Left ventricle myocardium inferior (tissue), 1 donor: ENCODE results near the gene STK33. TPM values are rescaled to one million over a fixed set of nuclear protein-coding genes. Genes with fewer than 3 reads are reported as not detected.

ENCODE experiments used
- DNase-seq: peaks from one replicate; pipeline ENCODE4 v3.0.0-alpha.2; 2020
- H3K27ac ChIP-seq: fragments of 200-600 bp; replicated peaks from 2 replicates; pipeline ENCODE4 v1.8.0; 2021
- H3K27me3 ChIP-seq: fragments of 200-600 bp; 2 replicates; pipeline ENCODE4 v1.8.0; 2021; ENCODE audit warnings: low read depth
- H3K36me3 ChIP-seq: fragments of 200-600 bp; 2 replicates; pipeline ENCODE4 v1.8.0; 2021
- H3K4me1 ChIP-seq: fragments of 200-600 bp; 2 replicates; pipeline ENCODE4 v1.8.0; 2021
- H3K4me3 ChIP-seq: fragments of 200-600 bp; 2 replicates; pipeline ENCODE4 v1.8.0; 2021; ENCODE audit warnings: mild to moderate bottlenecking, moderate library complexity
- H3K9me3 ChIP-seq: fragments of 200-600 bp; replicated peaks from 2 replicates; pipeline ENCODE4 v1.8.0; 2021
- intact Hi-C: fragments of 100-400 bp; cut with micrococcal nuclease; formaldehyde crosslinking; loops from one replicate; pipeline ENCODE4 v1.11.0; 2022
- total RNA-seq: library from RNA; stranded (reverse); fragmentation: NEBNext Ultra II Directional; extraction: Animal tissue kit (Norgen Biotek cat#: 25700); gene quantifications from one replicate; pipeline ENCODE4 v1.2.1, GENCODE V29; 2021
- TF ChIP-seq, protein P1 (sequence below): fragments of 200-600 bp; IDR thresholded peaks from 2 replicates; pipeline ENCODE4 v1.8.0; 2021; ENCODE audit warnings: antibody characterized with exemption, mild to moderate bottlenecking, borderline replicate concordance
- donor health status: DM: no; HTN: yes; CAD: no; lungs with severe emphysema.

Gene STK33
- total RNA-seq, 1 donor from 2014 or later, result 25.8 TPM

DNA sequence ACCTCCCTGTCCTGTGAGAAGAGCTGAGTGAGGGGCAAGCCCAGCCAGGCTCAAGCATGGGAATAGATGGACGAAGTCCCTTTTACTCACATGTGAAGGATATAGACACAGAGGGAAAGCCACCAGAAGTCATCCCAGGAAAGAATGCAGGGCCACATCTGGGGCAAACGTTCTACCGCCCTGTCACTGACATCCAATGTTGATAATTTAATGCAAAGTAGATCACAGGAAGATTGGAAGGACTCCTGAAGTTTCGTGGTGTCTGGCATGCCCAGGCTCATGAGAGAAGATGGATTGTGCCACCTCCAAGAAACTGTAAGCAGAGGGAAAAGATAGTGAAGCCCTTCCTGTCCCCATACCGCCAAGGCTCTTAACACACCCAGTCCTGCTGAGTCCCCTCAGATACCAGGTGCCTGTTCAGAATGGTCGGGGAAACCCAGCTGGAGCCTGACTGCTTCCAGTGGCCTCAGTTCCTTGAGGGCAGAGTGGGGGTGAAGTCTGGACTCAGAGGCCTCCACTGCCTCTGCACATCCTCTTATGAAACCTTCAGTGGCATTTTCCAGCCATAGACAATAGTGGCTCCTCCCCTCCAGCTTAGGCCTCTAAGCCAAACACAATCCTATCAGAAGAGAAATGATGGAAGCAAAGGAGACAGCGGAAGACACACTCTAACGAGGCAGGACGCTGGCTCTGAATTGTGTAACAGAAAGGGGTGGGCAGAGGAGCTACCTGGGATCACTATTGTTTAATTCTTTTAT is 7.5 kb upstream of the STK33 start:
- Histone ChIP-seq H3K36me3 (no peaks in the 10 kb centered on the region), H3K4me3 (no peak overlapping the region), H3K9me3 (no peaks in the 10 kb centered on the region), H3K27ac (no peak overlapping the region), H3K27me3 (peaks cover 7% of the 10 kb centered on the region), H3K4me1 (no peaks in the 10 kb centered on the region)
- TF ChIP-seq, protein P1, sequence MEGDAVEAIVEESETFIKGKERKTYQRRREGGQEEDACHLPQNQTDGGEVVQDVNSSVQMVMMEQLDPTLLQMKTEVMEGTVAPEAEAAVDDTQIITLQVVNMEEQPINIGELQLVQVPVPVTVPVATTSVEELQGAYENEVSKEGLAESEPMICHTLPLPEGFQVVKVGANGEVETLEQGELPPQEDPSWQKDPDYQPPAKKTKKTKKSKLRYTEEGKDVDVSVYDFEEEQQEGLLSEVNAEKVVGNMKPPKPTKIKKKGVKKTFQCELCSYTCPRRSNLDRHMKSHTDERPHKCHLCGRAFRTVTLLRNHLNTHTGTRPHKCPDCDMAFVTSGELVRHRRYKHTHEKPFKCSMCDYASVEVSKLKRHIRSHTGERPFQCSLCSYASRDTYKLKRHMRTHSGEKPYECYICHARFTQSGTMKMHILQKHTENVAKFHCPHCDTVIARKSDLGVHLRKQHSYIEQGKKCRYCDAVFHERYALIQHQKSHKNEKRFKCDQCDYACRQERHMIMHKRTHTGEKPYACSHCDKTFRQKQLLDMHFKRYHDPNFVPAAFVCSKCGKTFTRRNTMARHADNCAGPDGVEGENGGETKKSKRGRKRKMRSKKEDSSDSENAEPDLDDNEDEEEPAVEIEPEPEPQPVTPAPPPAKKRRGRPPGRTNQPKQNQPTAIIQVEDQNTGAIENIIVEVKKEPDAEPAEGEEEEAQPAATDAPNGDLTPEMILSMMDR, result no peak
- intact Hi-C loops, result no loop called here
- DNase-seq, result no peak

DNA sequence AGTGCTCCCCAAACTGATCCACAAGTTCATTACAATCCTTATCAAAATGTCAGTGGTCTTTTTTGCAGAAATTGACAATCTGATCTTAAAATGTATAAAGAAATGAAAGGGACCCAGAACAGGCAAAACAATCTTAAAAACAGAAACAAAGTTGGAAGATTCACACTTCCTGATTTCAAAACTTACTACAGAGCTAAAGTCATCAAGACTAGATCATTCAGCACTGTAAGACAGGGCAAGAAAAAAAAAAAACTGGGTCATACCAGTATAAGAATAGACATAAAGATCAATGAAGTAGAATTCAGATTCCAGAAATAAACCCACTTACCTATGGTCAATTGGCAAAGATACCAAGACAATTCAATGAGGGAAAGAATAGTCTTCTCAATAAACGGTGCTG is 4.5 kb upstream of the STK33 start:
- H3K4me1 ChIP-seq, result peaks cover 12% of the 10 kb centered on the region
- no peaks in the 10 kb centered on the region for H3K36me3 ChIP-seq
- TF ChIP-seq, protein P1, result no peak
- intact Hi-C loops, result no loop called here
- no peak for DNase-seq
- H3K9me3 ChIP-seq, result no peaks in the 10 kb centered on the region
- no peak overlapping the region for H3K4me3 ChIP-seq
- H3K27me3 ChIP-seq, result peaks cover 33% of the 10 kb centered on the region
- H3K27ac ChIP-seq, result no peak overlapping the region

DNA sequence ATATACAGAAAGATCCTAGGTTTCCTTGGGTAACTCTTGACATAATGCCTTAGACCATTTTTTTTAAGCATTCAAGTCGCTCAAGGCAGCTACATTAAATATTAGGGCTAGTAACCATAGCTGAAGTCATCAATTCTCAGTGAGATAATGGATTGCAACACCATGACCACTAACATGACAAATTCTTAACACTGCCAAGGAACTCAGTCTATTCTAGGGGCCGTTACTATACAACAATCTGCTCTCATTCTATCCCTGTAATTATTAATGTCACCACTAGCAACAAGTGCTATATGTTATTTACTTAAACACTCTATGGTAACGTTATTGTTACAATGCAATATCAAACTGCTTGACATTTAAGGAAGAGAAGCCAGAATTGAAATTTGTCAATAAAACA is 3.2 kb upstream of the STK33 start:
- no peak overlapping the region for H3K4me3 ChIP-seq
- peaks cover 15% of the 10 kb centered on the region for H3K4me1 ChIP-seq
- peaks cover 39% of the 10 kb centered on the region for H3K27me3 ChIP-seq
- no peaks in the 10 kb centered on the region for H3K9me3 ChIP-seq
- TF ChIP-seq, protein P1, result no peak
- H3K27ac ChIP-seq, result no peak overlapping the region
- DNase-seq, result no peak
- intact Hi-C loops, result no loop called here
- H3K36me3 ChIP-seq, result no peaks in the 10 kb centered on the region

DNA sequence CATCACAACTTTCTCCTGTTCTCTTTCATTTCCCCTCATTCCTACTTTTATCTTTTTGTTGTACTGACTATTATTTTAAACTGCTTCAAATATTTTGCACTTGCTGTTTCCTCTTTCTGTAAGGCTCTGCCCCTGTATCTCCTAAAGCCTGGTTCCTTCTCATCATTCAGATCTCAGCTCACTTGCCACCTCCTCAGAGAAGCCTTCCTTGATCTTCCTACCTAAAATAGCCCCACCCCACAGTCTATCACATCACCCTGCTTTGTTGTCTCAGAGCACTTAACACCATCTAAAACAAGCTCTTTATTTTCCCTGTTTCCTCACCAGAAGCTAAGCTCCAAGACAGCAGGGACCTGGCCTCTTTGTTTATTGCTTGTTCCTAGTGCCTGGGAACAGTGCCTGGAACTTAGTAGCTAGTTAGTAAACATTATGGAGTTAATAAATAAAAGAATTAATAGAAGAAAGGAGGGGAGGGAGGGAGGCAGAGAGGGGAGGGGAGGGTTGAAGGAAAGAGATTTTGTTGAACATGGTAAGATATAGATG is 2.5 kb upstream of the STK33 start:
- H3K27me3 ChIP-seq, result peaks cover 39% of the 10 kb centered on the region
- TF ChIP-seq, protein P1, result no peak
- H3K27ac ChIP-seq, result no peak overlapping the region
- no peaks in the 10 kb centered on the region for H3K36me3 ChIP-seq
- intact Hi-C loops, result no loop called here
- H3K4me1 ChIP-seq, result peaks cover 15% of the 10 kb centered on the region
- no peak overlapping the region for H3K4me3 ChIP-seq
- H3K9me3 ChIP-seq, result no peaks in the 10 kb centered on the region
- DNase-seq, result no peak

DNA sequence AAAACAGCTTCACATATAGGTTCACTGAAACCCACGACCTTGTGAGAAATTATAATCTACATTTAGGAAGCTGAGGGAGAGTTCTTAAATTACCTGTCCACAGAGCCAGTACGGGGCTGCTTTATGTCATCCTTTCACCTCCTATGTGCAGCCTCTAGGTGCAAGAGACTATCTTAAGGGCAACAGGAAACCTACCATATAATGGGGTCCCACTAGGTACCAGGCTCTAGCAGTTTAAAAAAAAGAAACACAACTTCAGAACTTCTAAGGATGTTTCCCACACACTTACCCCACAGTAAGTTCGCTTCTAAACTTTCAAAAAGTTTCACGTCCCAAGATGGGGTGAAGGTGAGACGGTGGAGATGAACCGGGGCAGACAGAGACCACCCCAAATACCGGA is 573 bp downstream of the STK33 start:
- no peaks in the 10 kb centered on the region for H3K36me3 ChIP-seq
- intact Hi-C loops, result no loop called here
- H3K27me3 ChIP-seq, result peaks cover 47% of the 10 kb centered on the region
- H3K4me3 ChIP-seq, result peak overlapping the region; percentile 77
- no peaks in the 10 kb centered on the region for H3K9me3 ChIP-seq
- H3K27ac ChIP-seq, result peak overlapping the region; percentile 77
- TF ChIP-seq, protein P1, result no peak
- DNase-seq, result no peak
- H3K4me1 ChIP-seq, result peaks cover 15% of the 10 kb centered on the region
